Measurements from ENCODE around the gene LAMA5. TPM values are rescaled to one million over a fixed set of nuclear protein-coding genes. Genes with fewer than 3 reads are reported as not detected.

The LAMA5 gene
- total RNA-seq, 1 experiment from 2014 or later: 266 TPM

DNA sequence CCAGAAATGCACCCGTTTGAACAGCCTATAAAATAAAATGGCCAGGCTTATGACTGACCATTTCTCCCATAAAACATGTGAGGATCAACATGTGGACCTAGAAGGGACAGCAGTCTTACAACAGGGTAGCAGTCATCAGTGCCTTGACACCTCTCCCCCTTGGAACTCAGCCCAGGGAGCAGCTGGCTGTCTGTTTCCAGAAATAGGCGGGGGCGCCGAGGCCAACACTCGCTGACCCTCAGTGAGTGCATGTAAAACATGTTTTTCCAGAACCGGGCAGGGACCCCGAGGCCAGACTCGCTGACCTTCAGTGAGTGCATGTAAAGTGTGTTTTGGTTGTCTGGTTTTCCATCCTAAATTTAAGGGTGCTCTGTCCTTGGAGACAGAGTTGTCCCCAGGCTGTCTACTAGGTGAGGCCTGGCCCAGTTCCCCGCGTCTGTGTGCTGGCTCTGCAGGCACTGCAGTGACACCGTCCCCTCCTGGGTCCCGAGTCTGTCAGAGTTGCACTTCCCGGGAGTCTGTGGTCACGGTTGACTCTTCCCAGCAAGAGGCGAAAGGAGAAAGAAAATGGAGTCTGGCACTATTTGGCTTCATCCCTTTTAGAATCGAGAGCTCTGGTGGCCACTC lies 84.1 kb downstream of the LAMA5 start:
- H3K27ac Mint-ChIP-seq (ENCODE audit: low read depth, unreplicated experiment): no peak overlapping the region
- ChIA-PET CTCF (interaction anchor here (0.9 kb wide), 1 partner anchor 19 kb away, joined by 6 read pairs; no protein-coding TSS in a partner anchor), POLR2A (no interaction called here)
- no peak for DNase-seq (ENCODE audit: unreplicated experiment)
- no peaks in the 10 kb centered on the region for H3K9me3 Mint-ChIP-seq (ENCODE audit: unreplicated experiment)
- intact Hi-C loops (cut with micrococcal nuclease): no loop called here
- no peaks in the 10 kb centered on the region for H3K4me1 Mint-ChIP-seq (ENCODE audit: insufficient read depth, unreplicated experiment)
- H3K36me3 Mint-ChIP-seq (ENCODE audit: insufficient read depth, unreplicated experiment): peaks cover 69% of the 10 kb centered on the region
- no peaks in the 10 kb centered on the region for H3K27me3 Mint-ChIP-seq (ENCODE audit: insufficient read depth, unreplicated experiment)
- H3K4me3 Mint-ChIP-seq (ENCODE audit: unreplicated experiment): no peak overlapping the region
- no TSS peak for BruUV-seq (replicated peaks)
- TF ChIP-seq CTCF (IDR thresholded peaks at IDR 0.05; ENCODE audit: unreplicated experiment): no peak

GRCh38 chr20:62282103-62282502 lies 85.0 kb downstream of the LAMA5 start:
- CTCF ChIA-PET: no interaction called here
- H3K36me3 Mint-ChIP-seq (ENCODE audit: insufficient read depth, unreplicated experiment): peaks cover 71% of the 10 kb centered on the region
- intact Hi-C loops (cut with micrococcal nuclease): no loop called here
- no peaks in the 10 kb centered on the region for H3K4me1 Mint-ChIP-seq (ENCODE audit: insufficient read depth, unreplicated experiment)
- POLR2A ChIA-PET: no interaction called here
- BruUV-seq (replicated peaks): no TSS peak
- DNase-seq (ENCODE audit: unreplicated experiment): no peak
- H3K27me3 Mint-ChIP-seq (ENCODE audit: insufficient read depth, unreplicated experiment): no peaks in the 10 kb centered on the region
- TF ChIP-seq CTCF (IDR thresholded peaks at IDR 0.05; ENCODE audit: unreplicated experiment): no peak
- no peaks in the 10 kb centered on the region for H3K9me3 Mint-ChIP-seq (ENCODE audit: unreplicated experiment)
- H3K27ac Mint-ChIP-seq (ENCODE audit: low read depth, unreplicated experiment): no peak overlapping the region
- no peak overlapping the region for H3K4me3 Mint-ChIP-seq (ENCODE audit: unreplicated experiment)

DNA sequence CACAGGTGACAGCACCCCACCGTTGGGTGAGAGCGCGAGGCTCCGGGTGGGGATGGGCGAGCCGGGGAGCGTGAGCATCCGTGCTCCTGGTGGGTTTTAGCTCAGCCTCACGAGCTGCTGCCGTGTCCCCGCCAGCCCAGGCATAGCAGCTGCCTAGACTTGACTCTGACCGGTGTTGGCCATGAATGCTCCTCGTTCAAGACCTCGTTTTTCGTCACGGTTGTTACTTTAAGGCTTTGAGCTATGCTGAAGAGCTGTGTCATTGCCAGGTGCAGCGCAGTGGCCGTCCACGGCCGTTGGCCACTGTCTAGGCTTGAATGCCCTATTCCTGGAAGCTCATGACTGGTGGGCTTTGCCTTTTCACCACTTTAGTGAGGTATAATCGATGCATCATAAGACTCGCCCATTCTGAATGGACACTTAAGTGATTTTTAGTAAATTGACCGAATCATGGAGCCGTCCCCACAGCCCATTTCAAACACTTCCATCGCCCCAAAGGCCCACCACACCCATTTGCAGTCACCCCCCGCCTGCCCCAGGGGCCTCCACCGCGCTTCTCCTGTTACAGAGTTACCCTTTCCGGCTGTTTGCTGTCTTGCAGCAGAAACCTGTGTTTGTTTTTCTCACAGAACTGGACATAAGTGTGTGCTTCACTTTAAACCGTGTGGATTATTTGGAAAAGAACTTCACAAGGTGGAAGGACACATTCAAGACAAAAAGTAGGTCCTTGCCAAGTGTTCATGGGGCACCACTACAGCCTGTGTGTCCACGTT lies 85.8 kb downstream of the LAMA5 start:
- intact Hi-C loops (cut with micrococcal nuclease): no loop called here
- no peak for TF ChIP-seq CTCF (IDR thresholded peaks at IDR 0.05; ENCODE audit: unreplicated experiment)
- ChIA-PET POLR2A (no interaction called here), CTCF (no interaction called here)
- Mint-ChIP-seq H3K36me3 (ENCODE audit: insufficient read depth, unreplicated experiment) (peaks cover 73% of the 10 kb centered on the region), H3K27ac (ENCODE audit: low read depth, unreplicated experiment) (no peak overlapping the region), H3K9me3 (ENCODE audit: unreplicated experiment) (no peaks in the 10 kb centered on the region), H3K4me3 (ENCODE audit: unreplicated experiment) (no peak overlapping the region), H3K27me3 (ENCODE audit: insufficient read depth, unreplicated experiment) (no peaks in the 10 kb centered on the region), H3K4me1 (ENCODE audit: insufficient read depth, unreplicated experiment) (no peaks in the 10 kb centered on the region)
- no peak for DNase-seq (ENCODE audit: unreplicated experiment)
- BruUV-seq (replicated peaks): no TSS peak

GRCh38 chr20:62280303-62280702 lies 86.8 kb downstream of the LAMA5 start:
- no TSS peak for BruUV-seq (replicated peaks)

More at GRCh38 chr20:62280303-62280702, 86.8 kb downstream of the LAMA5 start:
- no peak for TF ChIP-seq CTCF (IDR thresholded peaks at IDR 0.05; ENCODE audit: unreplicated experiment)
- no peak overlapping the region for H3K4me3 Mint-ChIP-seq (ENCODE audit: unreplicated experiment)
- intact Hi-C loops (cut with micrococcal nuclease): no loop called here
- peaks cover 78% of the 10 kb centered on the region for H3K36me3 Mint-ChIP-seq (ENCODE audit: insufficient read depth, unreplicated experiment)
- ChIA-PET POLR2A (no interaction called here), CTCF (interaction anchor here (0.6 kb wide), 1 partner anchor 139 kb away, joined by 3 read pairs; no protein-coding TSS in a partner anchor)
- H3K27ac Mint-ChIP-seq (ENCODE audit: low read depth, unreplicated experiment): no peak overlapping the region
- no peaks in the 10 kb centered on the region for H3K9me3 Mint-ChIP-seq (ENCODE audit: unreplicated experiment)
- no peaks in the 10 kb centered on the region for H3K27me3 Mint-ChIP-seq (ENCODE audit: insufficient read depth, unreplicated experiment)
- no peak for DNase-seq (ENCODE audit: unreplicated experiment)
- H3K4me1 Mint-ChIP-seq (ENCODE audit: insufficient read depth, unreplicated experiment): no peaks in the 10 kb centered on the region
